AG20443 (cell line): ENCODE data around the gene FBXO31.

Source experiments
- DNase-seq: peaks from one replicate; pipeline ENCODE4 v3.0.0; 2012; ENCODE audit warnings: low spot score, mixed read lengths

FBXO31 gene

GRCh38 chr16:87327798-87328495 lies 55.6 kb downstream of the FBXO31 start:
- DNase-seq: no peak

DNA sequence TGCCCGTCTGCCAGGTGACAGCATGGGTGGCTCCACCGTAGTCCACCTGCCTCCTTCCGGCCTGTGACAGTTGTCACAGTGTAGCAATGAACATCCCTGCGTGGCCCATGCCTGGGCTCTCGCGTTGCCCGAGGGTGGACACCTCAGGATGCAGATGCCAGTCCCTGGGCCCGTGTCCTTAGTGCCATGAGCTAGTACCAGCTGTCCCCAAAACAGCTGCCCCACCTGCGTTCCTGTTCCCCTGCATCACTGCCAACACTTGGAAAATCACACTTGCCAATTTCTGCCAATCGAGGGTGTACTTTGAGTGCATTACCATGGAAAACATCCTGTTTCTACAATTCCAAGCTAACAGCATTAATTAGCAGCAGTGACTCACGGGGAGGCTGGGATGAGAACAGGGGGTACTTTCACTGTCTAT lies 57.4 kb downstream of the FBXO31 start:
- DNase-seq: no peak

GRCh38 chr16:87325423-87325858 lies 58.1 kb downstream of the FBXO31 start:
- peak; percentile 43 for DNase-seq

GRCh38 chr16:87324411-87325275 lies 58.9 kb downstream of the FBXO31 start:
- peak; percentile 71 for DNase-seq

DNA sequence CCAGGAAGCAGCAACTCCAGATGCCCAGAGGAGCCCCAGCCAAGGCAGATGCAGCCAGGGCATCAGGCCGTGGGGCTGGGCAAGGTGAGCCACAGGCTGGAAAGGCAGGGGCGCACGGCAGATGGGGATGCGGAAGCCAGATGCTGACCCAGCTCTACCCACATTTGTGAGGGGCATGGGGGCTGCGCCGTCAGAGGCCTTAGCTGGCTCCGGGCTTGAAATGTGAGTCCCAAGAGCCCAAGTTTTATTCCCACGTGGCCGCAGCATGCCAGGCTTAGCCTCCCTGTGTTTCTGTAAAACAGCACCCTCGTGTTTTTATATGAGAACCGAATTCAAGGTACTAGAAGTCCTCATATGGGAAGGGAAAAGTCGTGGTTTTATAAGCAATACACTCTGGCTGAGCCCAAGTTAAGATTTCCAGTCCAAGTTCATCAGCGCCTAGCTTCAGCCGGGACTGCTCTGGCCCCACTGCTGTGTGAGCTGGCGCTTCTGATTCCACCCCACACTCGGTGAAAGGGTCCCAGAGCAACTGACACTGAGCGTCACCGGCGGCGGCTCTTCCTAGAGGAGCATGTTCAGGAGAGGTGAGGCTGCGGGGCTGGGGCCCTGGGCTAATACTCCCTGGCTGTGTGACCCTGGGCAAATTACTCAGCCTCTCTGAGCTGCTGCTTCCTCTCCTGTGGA lies 59.7 kb downstream of the FBXO31 start:
- DNase-seq: no peak

- no peak for DNase-seq
Measured at GRCh38 chr16:87322833-87323726, 60.5 kb downstream of the FBXO31 start.

DNA sequence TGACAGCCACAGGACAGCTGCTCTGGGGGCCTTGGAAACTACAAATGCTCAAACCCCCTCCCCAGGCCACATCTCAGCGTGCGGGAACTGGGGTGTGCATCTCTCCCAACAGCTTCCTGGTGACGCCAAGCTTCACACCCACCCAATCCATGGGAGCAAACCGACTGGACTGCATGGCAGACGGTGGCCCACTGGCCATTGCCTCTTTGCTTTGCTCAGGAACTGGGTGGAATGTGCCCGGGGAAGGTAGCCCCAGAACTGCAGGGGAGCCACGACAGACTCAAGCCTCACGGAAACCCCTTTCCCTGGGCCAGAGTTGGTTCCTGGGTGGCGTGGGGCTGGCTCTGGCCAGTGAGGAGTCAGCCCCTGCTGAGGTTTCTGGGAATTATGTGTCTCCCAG lies 61.2 kb downstream of the FBXO31 start:
- DNase-seq: no peak

DNA sequence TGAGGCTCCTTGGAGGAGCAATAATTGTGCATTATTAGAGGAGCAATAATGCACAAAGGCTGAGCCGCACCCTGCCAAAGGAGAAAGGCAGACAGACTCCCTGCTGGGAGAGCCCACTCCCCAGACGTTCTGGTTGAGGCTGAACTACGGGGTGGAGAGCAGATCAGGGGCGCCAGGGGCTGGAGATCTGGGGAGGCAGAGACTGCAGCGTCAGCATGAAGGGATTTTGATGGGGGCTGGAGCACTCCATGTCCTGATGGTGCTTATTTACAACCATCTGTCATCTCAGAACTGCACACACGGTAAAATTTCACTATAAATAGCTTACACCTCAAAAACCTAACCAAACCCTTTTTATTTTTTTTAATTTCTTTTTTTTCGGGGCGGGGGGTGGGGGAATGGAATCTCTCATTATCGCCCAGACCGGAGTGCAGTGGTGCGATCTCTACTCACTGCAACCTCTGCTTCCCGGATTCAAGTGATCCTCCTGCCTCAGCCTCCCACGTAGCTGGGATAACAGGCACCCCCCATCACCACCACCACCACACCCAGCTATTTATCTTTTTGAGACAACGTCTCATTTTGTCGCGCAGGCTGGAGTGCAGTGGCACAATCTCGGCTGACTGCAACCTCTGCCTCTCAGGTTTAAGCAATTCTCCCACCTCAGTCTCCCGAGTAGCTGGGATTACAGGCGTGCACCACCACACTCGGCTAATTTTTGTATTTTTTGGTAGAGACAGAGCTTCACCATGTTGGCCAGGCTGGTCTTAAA lies 62.1 kb downstream of the FBXO31 start:
- no peak for DNase-seq

DNA sequence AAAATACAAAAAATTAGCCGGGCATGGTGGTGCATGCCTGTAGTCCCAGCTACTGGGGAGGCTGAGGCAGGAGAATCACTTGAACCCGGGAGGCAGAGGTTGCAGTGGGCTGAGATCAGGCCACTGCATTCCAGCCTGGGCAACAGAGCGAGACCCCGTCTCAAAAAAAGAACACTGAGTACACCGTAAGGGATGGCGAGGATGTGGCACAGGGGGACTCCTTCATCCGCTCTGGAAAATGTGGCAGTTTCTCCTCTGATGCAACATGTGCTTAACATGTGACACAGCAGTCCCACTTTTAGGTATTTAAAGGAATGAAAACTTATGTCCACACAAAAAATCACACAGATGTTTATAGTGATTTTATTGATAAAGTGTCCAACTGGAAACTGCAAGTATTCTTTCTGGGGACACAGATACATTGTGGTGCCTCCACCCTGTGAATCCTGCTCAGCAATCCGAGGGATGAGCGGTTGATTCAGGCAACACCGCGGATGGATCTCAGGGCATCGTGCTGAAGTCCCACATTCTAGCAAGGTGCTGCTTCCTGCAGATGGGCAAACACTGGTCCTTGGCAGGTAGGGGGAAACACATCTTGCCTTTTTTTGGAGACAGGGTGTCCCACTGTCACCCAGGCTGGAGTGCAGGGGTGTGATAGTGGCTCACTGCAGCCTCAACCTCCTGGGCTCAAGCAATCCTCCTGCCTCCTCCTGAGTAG lies 62.9 kb downstream of the FBXO31 start:
- DNase-seq: no peak

GRCh38 chr16:87319997-87320491 lies 63.5 kb downstream of the FBXO31 start:
- no peak for DNase-seq

GRCh38 chr16:87319011-87319410 lies 64.6 kb downstream of the FBXO31 start:
- DNase-seq: no peak

- DNase-seq: peak; percentile 82
Measured at GRCh38 chr16:87317750-87318644, 65.6 kb downstream of the FBXO31 start.

DNA sequence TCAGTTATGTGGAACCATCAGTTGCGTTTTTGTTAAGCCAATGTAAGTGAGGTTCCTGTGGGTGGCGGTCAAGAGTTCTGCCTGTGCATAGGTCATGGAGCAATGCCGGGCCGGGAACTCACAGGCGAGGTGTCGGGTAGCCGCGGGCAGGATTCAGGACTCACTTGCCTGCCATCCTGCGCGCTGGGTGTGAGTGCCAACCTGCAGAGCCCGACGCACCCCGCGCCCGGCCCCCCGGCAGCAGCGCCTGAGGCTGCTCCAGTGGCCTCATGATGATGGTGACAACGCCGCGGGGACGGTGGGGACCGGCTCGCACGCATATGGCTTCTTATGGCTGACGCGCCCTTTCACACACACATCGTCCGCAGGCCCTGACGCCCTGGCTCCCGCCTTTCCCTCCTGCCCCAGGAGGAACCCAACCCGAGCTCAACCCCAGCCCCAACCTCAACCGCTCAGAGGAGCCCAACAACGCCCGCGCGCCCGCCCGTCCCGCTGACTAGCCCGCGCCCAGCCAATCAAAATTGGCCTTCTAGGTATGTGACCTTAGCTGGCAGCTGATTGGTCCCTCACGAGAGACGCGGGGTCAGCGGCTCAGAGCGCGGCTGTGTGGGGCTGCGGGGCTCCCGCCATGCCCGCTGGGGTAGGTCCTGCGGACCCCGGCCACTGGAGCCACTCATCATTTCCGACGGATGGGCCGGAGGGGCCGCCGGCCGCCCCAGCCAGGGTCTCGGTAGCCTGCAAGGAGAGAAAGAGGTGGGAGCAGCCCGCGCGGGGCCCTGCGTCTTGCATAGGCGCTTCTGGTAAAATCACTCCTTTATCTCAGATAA lies 66.4 kb downstream of the FBXO31 start, which contains the start of gene C16orf95:
Gene C16orf95 (minus strand): TSS at position 470 of the 827 bp plus-strand sequence. CDS start 150 bp downstream, at position 320.
- peak; percentile 99 for DNase-seq

- DNase-seq: no peak
Measured at GRCh38 chr16:87316450-87316922, 67.1 kb downstream of the FBXO31 start.

DNA sequence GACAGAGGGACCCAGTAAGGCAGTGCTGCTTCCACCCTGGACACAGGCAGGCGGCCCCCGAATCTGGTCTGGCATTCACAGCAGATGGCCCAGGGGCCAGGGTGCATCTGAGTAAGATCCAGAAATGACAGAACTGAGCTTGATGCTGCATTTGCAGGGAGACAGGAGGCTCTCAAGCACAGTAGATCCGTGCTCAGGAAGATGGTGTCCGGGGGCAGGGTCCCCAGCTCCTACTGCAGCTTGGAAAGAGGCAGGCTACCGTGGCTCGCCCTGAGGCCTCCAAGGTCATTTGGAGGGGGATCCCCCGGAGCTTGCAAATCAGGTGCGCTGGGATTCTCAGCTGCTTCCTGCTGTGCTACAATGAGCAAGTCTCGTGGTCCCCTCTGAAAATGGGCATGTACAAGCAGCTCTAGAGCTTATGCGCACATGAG lies 68.6 kb downstream of the FBXO31 start:
- no peak for DNase-seq

- no peak for DNase-seq
Measured at GRCh38 chr16:87312008-87312407, 71.6 kb downstream of the FBXO31 start.

DNA sequence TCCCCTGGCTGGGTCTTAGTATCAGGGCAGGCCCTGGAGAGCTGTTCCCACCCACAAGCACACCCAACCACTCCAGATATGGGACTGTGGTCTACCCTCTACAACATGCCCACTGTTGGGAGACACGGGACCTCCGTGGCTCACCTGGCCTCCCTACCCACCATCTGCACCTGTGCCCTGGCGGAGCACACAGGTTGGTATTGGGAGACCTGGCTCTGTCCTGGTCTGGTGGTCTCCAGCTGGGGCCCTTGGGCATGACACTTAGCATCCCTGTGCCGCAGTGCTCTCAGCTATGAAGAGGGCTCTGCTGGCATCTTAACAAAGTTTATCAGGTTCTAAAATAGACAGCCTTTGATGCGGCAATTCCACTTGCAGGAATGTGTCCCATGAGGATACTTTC lies 72.2 kb downstream of the FBXO31 start:
- DNase-seq: no peak

DNA sequence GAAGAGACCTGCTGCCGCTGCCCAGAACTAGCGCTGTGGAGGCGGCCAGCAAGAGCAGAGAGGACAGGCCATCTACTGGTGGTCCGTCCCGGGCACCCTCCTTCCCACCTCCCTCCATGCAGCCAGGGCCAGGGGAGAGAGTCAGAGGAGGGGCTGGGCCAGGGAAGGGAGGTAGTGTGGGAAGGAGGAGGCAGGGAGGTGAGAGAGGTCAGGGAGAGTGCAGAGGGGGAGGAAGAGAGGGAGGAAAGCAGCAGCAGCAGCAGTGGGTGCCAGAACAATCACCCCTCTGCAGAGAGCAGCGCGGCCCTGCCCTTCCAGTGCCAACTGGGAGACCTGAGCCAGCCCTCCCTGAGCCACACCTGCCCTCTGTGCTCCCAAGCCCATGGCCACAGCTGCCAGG lies 73.0 kb downstream of the FBXO31 start:
- no peak for DNase-seq
